GM19035 (cell line): ENCODE results near the gene S100A4.
A peak's percentile ranks its signal among the peaks of the same experiment; 100 is the strongest.
"Not testable (repeated sequence)": the region's sequence is repeated elsewhere in the genome, so short reads cannot be mapped to it uniquely, and the experiment has no call there.

ENCODE experiments used
- ATAC-seq: cut with Tn5 transposase; IDR thresholded peaks from one replicate; pipeline ENCODE4 v1.9.1; 2021; ENCODE audit not compliant: unreplicated experiment

The S100A4 gene

GRCh38 chr1:153535242-153536011, 10.2 kb downstream of the S100A4 start, which contains the start of gene S100A6:
S100A6 (minus strand) TSS chr1:153535991; CDS start chr1:153535339, 652 bp downstream.
- ATAC-seq = peak; percentile 38

GRCh38 chr1:153534925-153535241, 10.7 kb downstream of the S100A4 start:
- no peak for ATAC-seq

GRCh38 chr1:153534226-153534924, 11.2 kb downstream of the S100A4 start:
- ATAC-seq = no peak

GRCh38 chr1:153533689-153534201, 11.9 kb downstream of the S100A4 start:
- no peak for ATAC-seq

GRCh38 chr1:153532769-153533599, 12.6 kb downstream of the S100A4 start:
- no peak for ATAC-seq

- ATAC-seq = no peak
Measured at GRCh38 chr1:153532181-153532580, 13.4 kb downstream of the S100A4 start.

GRCh38 chr1:153531638-153532037, 14.0 kb downstream of the S100A4 start:
- no peak for ATAC-seq

GRCh38 chr1:153527683-153528040, 17.9 kb downstream of the S100A4 start:
- no peak for ATAC-seq

- ATAC-seq = no peak
Measured at GRCh38 chr1:153527023-153527682, 18.5 kb downstream of the S100A4 start.

- no peak for ATAC-seq
Measured at GRCh38 chr1:153526132-153526543, 19.5 kb downstream of the S100A4 start.

- no peak for ATAC-seq
Measured at GRCh38 chr1:153525088-153525728, 20.4 kb downstream of the S100A4 start.

GRCh38 chr1:153522353-153523048, 23.1 kb downstream of the S100A4 start:
- ATAC-seq = not testable (repeated sequence)

GRCh38 chr1:153521808-153522207, 23.8 kb downstream of the S100A4 start:
- ATAC-seq = not testable (repeated sequence)

GRCh38 chr1:153520818-153521476, 24.7 kb downstream of the S100A4 start:
- ATAC-seq = no peak

- not testable (repeated sequence) for ATAC-seq
Measured at GRCh38 chr1:153520137-153520691, 25.4 kb downstream of the S100A4 start.

- no peak for ATAC-seq
Measured at GRCh38 chr1:153519242-153519641, 26.4 kb downstream of the S100A4 start.

- no peak for ATAC-seq
Measured at GRCh38 chr1:153515504-153516394, 29.9 kb downstream of the S100A4 start.

- no peak for ATAC-seq
Measured at GRCh38 chr1:153513666-153514065, 31.9 kb downstream of the S100A4 start.
